T-helper 2 cell treated with Interferon-gamma antibody and Interleukin-4, amounts not matched to agents 5 μg/mL and 100 μg/mL, for 36 hours (primary cell): Measurements from ENCODE around the gene TP73.
A peak's percentile ranks its signal among the peaks of the same experiment; 100 is the strongest.
"Not testable (repeated sequence)": the region's sequence is repeated elsewhere in the genome, so short reads cannot be mapped to it uniquely, and the experiment has no call there.

ENCODE experiments used
- DNase-seq: peaks from one replicate; pipeline ENCODE4 v3.0.0; 2021; ENCODE audit warnings: low spot score
- H3K27ac Mint-ChIP-seq: one replicate; pipeline ENCODE4 v1.8.0; 2021; ENCODE audit warnings: mild to moderate bottlenecking, mixed read lengths
- H3K27me3 Mint-ChIP-seq: one replicate; pipeline ENCODE4 v1.8.0; 2021; ENCODE audit warnings: low read depth, mixed read lengths
- H3K36me3 Mint-ChIP-seq: one replicate; pipeline ENCODE4 v1.8.0; 2021; ENCODE audit warnings: low read depth, mixed read lengths
- H3K4me1 Mint-ChIP-seq: one replicate; pipeline ENCODE4 v1.8.0; 2021; ENCODE audit warnings: low read depth, mixed read lengths
- H3K4me3 Mint-ChIP-seq: one replicate; pipeline ENCODE4 v1.8.0; 2022; ENCODE audit warnings: mild to moderate bottlenecking, moderate library complexity, mixed read lengths
- H3K9me3 Mint-ChIP-seq: one replicate; pipeline ENCODE4 v1.8.0; 2021; ENCODE audit warnings: mixed read lengths

The TP73 gene

DNA sequence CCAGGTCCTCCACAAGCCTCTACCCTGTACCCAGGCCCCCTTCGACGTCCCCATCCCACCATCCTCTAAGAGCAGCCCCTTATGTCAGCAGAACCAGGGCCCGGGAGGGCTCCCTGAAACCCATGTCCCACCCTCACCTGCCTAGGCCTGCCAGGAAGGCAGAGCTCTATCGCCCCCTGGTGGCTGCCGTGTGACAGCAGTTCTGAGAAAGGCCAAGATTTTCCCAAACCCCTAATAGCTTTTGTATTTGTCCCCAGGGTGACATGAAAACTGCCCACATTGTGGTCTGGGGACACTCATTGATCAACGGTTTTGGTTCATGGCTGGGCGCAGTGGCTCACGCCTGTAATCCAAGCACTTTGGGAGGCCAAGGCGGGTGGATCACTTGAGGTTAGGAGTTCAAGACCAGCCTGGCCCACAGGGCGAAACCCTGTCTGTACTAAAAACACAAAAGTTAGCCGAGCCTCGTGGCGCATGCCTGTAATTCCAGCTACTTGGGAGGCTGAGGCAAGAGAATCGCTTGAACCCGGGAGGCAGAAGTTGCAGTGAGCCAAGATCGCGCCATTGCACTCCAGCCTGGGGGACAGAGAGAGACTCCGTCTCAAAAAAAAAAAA, 72.2 kb downstream of the TP73 start:
- H3K27me3 Mint-ChIP-seq, H3K36me3 Mint-ChIP-seq, H3K4me3 Mint-ChIP-seq, H3K9me3 Mint-ChIP-seq, H3K4me1 Mint-ChIP-seq: not testable (repeated sequence)
- peak; percentile 60 for DNase-seq
- peak overlapping the region; percentile 41 for H3K27ac Mint-ChIP-seq

DNA sequence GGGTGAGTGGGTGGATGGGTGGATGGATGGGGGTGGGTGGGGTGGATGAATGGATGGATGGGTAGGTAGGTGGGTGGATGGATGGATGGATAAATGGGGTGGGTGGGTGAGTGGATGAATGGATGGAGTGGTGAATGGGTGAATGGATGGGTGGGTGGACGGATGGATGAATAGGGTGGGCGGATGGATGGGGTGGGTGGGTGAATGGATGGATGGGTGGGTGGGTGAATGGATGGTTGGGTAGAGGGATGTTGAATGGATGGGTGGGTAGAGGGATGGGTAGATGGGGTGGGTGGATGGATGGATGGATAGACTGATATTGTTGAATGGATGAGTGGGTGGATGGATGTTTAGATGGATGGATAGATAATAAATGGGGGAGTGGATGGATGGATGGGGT, 73.0 kb downstream of the TP73 start:
- H3K9me3 Mint-ChIP-seq: no peaks in the 10 kb centered on the region

DNA sequence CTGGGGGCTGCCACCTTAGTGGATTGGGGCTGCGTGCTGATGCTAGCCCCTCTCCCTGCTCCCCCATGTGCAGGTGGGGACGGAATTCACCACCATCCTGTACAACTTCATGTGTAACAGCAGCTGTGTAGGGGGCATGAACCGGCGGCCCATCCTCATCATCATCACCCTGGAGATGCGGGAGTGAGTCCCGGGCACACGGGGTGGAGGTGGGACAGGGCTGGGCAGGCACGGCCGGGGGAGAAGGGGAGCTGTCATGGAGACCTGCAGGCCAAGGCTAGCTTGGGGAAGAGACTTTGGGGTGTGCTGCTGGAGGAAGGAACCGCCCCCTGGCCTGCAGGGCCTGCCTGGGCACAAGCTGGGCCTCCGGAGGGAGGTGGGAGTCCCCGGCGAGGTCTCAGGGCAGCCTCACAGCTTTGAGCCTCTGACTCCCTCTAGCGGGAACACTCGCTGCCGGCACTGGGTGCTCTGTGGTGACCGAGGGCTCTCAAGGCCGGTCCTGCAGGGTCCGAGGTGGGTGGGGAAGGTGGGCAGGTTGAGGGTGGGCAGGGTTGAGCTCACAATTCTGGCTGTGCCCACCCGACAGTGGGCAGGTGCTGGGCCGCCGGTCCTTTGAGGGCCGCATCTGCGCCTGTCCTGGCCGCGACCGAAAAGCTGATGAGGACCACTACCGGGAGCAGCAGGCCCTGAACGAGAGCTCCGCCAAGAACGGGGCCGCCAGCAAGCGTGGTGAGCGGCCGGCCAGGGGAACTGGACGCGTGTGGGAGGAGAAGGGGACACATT, 74.9 kb downstream of the TP73 start:
- DNase-seq: no peak
- Mint-ChIP-seq H3K27ac (no peak overlapping the region), H3K4me1 (peaks cover 2% of the 10 kb centered on the region), H3K4me3 (no peak overlapping the region), H3K36me3 (no peaks in the 10 kb centered on the region), H3K9me3 (no peaks in the 10 kb centered on the region), H3K27me3 (no peaks in the 10 kb centered on the region)

More for the DNA sequence above, 73.0 kb downstream of the TP73 start:
- Mint-ChIP-seq H3K36me3 (no peaks in the 10 kb centered on the region), H3K27me3 (no peaks in the 10 kb centered on the region), H3K27ac (no peak overlapping the region), H3K4me3 (no peak overlapping the region), H3K4me1 (peaks cover 3% of the 10 kb centered on the region)
- no peak for DNase-seq

DNA sequence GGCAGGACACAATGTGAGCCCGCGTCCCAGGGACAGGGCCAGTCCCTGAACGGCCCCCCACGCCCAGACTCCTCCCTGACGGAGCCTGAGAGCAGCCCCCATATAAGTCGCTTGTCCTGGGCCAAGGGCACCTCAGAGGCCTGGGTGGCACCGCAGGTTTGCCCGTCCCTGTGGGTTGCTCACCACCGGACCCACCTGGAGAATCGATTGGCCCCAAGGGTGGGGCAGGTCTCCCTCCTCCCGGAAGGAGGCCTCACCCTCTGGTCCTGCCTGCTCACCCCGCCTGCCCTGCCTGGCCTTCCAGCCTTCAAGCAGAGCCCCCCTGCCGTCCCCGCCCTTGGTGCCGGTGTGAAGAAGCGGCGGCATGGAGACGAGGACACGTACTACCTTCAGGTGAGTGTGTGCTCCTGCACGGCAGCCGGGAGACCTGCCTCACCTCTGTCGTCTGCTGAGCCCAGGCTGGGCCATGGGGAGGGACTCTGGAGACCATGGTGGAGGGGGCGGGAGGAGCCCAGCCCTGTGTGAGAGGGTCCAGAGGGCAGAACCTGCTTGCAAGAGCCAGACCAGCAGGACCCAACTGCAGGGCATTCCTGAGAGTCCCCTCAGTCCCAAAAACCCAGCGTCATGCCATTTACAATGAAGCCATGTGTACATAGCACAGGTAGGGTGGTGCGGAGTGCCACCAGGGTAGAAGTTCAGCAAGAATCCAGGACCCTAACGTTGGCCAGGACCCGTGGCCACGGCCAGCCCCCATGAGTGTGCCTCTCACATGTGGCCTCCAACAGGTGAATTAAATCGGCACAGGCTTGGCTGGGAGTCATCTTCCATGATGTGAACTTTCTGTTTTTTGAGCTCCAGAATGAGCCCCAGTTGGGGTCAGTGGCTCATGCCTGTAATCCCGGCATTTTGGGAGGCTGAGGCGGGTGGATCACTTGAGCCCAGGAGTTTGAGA, 75.8 kb downstream of the TP73 start:
- H3K27ac Mint-ChIP-seq: no peak overlapping the region
- H3K9me3 Mint-ChIP-seq: no peaks in the 10 kb centered on the region
- no peak overlapping the region for H3K4me3 Mint-ChIP-seq
- H3K27me3 Mint-ChIP-seq: no peaks in the 10 kb centered on the region
- peaks cover 2% of the 10 kb centered on the region for H3K4me1 Mint-ChIP-seq
- no peaks in the 10 kb centered on the region for H3K36me3 Mint-ChIP-seq
- DNase-seq: no peak

DNA sequence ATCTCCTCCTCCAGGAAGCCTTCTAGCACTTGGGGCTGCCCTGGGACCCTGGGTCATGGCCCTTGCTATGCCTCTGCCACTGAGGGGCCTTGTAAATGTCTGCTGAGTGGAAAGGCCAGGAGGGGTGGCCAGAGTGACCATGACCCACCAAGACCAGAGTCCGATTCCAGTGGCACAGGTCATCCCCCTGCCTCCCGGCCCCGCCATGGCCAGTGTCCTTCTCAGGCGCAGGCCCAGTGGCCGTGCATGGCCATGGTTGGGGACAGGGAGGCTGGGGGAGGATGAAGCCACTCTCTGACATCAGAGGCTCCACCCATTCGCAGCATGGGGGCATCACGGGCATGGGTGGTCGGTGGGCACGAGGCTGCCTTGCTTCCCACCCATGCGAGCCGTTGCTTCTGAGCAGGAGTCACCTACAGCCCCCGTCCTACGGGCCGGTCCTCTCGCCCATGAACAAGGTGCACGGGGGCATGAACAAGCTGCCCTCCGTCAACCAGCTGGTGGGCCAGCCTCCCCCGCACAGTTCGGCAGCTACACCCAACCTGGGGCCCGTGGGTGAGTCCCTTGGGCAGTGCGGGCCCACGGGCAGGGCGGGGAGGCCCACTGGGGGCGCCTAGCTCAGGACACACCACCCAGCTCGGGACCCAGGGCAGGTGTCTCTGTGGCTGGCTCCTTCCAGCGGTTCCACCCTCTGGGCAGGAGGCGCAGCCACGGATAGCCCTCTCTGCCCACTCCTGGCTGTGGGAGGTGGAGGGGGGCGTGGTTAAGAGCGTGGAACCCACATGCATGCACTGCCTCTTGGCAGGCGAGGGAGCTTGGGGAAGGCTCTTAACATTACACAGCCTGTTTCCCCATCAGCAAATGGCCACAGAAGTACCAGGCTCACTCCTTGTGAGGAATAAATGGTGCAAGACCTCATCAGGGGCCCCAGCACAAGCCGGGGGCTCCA, 77.6 kb downstream of the TP73 start:
- H3K36me3 Mint-ChIP-seq: no peaks in the 10 kb centered on the region
- H3K4me1 Mint-ChIP-seq: no peaks in the 10 kb centered on the region
- H3K4me3 Mint-ChIP-seq: no peak overlapping the region
- H3K9me3 Mint-ChIP-seq: no peaks in the 10 kb centered on the region
- H3K27me3 Mint-ChIP-seq: no peaks in the 10 kb centered on the region
- no peak for DNase-seq
- H3K27ac Mint-ChIP-seq: no peak overlapping the region

DNA sequence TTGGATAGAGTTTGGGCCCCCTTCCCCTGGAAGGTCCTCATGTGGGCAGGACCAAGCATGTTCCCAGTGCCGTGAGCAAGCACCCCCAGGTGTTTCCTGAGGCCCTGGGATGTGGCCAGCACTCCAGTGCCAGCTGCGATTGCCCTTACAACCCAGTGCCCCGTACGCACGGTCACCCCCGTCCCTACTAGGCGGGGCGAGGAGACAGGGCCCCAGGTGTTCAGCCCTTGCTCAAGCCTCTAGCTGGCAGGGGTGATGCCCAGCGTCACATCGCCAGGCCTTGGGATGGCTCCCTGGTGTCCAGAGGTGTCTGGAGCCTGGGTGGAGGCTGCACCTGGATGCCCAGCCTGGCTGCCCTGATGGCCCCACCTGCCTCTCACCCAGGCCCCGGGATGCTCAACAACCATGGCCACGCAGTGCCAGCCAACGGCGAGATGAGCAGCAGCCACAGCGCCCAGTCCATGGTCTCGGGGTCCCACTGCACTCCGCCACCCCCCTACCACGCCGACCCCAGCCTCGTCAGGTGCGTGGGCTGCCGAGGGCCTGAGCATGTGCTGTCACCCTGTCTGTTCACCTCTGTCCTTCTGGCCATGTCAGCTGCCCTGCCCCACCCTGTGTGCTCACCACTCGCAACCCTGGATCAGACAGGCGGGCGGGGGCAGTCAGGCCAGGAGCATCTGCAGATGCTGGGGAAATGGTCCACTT, 78.4 kb downstream of the TP73 start:
- H3K27ac Mint-ChIP-seq: no peak overlapping the region
- no peak for DNase-seq

DNA sequence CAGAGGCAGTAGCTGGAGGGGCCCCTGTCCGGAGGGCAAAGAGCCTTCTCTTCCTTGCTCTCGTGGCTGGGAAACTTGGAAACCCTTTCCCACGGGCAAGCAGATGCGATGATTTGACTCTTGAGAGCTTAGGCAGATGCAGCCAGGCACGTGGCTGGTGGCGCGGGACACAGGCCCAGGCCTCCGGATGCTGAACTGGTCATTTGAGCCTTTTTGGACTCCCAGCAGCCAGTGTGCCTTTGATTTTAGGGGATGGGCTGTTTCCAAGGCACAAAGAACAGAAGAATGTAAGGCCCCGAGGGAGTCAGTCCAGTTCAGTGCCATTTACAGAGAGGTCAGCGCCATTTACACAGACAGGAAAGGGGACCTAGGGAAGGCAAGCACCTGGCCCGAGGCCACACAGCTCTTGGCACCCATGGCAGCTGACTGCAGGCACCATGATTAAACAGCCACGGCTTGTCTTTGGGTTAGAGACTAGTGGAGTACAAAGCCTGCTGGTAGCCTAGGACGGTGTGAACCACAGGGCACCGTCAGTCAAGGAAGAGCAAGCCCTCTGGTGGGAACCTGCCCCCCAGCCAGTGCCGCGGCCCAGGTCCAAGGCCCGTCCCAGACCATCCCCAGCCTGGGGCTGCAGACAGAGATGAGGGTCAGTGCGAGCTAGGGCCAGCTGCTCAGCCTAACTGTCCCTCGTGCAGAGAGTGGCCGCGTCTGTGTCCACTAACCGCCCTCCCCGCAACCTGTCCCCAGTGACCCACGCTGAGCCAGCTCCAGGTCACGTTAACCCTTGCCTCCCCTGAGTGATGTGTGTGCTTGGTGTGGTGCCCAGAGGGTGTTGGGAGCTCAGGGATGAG, 79.5 kb downstream of the TP73 start:
- Mint-ChIP-seq H3K27me3 (no peaks in the 10 kb centered on the region), H3K9me3 (no peaks in the 10 kb centered on the region), H3K27ac (no peak overlapping the region), H3K36me3 (no peaks in the 10 kb centered on the region), H3K4me3 (no peak overlapping the region), H3K4me1 (peaks cover 1% of the 10 kb centered on the region)
- no peak for DNase-seq

More for the DNA sequence above, 78.4 kb downstream of the TP73 start:
- Mint-ChIP-seq H3K4me3 (no peak overlapping the region), H3K9me3 (no peaks in the 10 kb centered on the region), H3K27me3 (no peaks in the 10 kb centered on the region), H3K4me1 (no peaks in the 10 kb centered on the region), H3K36me3 (no peaks in the 10 kb centered on the region)

DNA sequence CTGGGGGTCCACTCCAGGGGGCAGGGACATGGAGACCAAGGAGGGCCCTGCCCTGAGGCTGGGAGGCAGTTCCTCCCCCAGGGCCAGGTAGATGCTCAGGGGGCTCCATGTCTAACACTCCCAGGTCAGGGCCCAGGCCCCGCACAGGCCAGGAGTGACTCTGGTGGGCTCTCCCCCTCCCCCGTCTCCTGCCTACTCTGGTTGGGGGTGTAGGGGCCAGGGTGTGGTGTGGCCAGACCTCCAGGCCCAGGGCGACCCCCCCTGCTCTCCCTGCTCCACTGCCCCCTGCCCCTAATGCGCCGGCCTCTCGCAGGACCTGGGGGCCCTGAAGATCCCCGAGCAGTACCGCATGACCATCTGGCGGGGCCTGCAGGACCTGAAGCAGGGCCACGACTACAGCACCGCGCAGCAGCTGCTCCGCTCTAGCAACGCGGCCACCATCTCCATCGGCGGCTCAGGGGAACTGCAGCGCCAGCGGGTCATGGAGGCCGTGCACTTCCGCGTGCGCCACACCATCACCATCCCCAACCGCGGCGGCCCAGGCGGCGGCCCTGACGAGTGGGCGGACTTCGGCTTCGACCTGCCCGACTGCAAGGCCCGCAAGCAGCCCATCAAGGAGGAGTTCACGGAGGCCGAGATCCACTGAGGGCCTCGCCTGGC, 80.2 kb downstream of the TP73 start:
- Mint-ChIP-seq H3K4me1 (peaks cover 1% of the 10 kb centered on the region), H3K4me3 (no peak overlapping the region), H3K27ac (no peak overlapping the region)

DNA sequence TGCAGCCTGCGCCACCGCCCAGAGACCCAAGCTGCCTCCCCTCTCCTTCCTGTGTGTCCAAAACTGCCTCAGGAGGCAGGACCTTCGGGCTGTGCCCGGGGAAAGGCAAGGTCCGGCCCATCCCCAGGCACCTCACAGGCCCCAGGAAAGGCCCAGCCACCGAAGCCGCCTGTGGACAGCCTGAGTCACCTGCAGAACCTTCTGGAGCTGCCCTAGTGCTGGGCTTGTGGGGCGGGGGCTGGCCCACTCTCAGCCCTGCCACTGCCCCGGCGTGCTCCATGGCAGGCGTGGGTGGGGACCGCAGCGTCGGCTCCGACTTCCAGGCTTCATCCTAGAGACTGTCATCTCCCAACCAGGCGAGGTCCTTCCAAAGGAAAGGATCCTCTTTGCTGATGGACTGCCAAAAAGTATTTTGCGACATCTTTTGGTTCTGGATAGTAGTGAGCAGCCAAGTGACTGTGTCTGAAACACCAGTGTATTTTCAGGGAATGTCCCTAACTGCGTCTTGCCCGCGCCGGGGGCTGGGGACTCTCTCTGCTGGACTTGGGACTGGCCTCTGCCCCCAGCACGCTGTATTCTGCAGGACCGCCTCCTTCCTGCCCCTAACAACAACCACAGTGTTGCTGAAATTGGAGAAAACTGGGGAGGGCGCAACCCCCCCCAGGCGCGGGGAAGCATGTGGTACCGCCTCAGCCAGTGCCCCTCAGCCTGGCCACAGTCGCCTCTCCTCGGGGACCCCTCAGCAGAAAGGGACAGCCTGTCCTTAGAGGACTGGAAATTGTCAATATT, 81.0 kb downstream of the TP73 start:
- Mint-ChIP-seq H3K4me3 (no peak overlapping the region), H3K27me3 (no peaks in the 10 kb centered on the region), H3K36me3 (no peaks in the 10 kb centered on the region), H3K27ac (no peak overlapping the region), H3K4me1 (peaks cover 1% of the 10 kb centered on the region), H3K9me3 (no peaks in the 10 kb centered on the region)
- no peak for DNase-seq

More for the DNA sequence above, 80.2 kb downstream of the TP73 start:
- DNase-seq: no peak
- H3K9me3 Mint-ChIP-seq: no peaks in the 10 kb centered on the region
- no peaks in the 10 kb centered on the region for H3K36me3 Mint-ChIP-seq
- H3K27me3 Mint-ChIP-seq: no peaks in the 10 kb centered on the region

DNA sequence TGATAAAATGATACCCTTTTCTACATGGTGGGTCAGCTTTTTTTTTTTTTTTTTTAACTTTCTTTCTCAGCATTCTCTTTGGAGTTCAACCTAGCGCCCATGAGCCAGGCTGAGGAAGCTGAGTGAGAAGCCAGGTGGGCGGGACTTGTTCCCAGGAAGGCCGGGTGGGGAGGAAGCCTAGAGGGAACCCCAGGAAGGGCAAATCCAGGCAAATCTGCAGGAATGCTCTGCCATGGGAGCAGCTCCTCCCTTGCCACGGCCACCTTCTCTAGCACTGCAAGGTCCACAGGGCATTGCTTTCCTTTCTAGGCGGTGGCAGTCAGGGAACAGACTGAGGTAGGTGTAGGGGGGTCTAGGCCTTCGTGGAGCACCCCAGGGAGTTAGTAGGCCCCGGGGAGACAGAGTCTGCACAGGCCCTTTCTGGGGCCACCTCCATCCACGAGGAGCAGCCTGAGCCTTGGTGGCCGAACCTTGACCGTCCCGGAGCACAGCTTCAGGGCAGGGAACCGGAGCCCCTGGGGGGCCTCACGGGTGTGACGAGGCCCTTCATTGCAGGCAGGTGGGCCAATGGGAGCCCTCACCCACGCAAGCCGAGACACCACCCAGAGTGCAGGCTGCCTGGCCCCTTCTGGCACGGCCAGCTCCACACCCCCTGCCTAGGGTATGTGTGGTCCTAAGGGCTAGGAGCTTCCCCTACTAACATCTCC, 81.7 kb downstream of the TP73 start:
- Mint-ChIP-seq H3K4me1 (peaks cover 1% of the 10 kb centered on the region), H3K27me3 (no peaks in the 10 kb centered on the region), H3K9me3 (no peaks in the 10 kb centered on the region), H3K27ac (no peak overlapping the region), H3K4me3 (no peak overlapping the region), H3K36me3 (no peaks in the 10 kb centered on the region)
- no peak for DNase-seq

DNA sequence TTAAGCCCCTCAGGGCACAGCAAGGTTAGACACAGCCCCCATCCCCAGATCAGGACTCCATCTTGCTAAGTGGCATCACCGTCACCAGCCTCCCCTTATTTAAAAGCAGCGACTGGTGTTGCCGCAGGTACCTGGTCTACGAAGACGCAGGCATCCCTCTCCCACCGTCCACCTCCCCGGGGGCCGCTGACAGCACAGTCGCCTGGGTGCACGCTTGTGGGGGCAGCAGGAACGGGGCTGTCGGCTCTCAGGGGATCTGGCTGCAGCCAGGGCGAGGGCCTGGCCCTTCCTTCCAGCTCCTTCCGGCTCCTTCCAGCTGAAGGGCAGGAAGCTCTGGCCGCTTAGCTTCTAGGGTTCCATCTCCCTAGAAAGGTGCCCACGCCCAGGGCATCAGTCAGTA, 82.3 kb downstream of the TP73 start:
- DNase-seq: no peak
- no peak overlapping the region for H3K4me3 Mint-ChIP-seq
- no peaks in the 10 kb centered on the region for H3K27me3 Mint-ChIP-seq
- H3K4me1 Mint-ChIP-seq: peaks cover 1% of the 10 kb centered on the region
- no peaks in the 10 kb centered on the region for H3K36me3 Mint-ChIP-seq
- no peak overlapping the region for H3K27ac Mint-ChIP-seq
- no peaks in the 10 kb centered on the region for H3K9me3 Mint-ChIP-seq
